GM12878 (cell line): ENCODE results near the gene PTPRJ. TPM values are rescaled to one million over a fixed set of nuclear protein-coding genes. Genes with fewer than 3 reads are reported as not detected.
"Not testable (repeated sequence)": the region's sequence is repeated elsewhere in the genome, so short reads cannot be mapped to it uniquely, and the experiment has no call there.

Experiments
- ATAC-seq: fragments of 200-7000 bp; cut with Tn5 transposase; 3 replicates; pipeline ENCODE4 v1.9.1; 2020; ENCODE audit warnings: mild to moderate bottlenecking, moderate library complexity
- BruUV-seq: library from RNA; stranded (reverse); fragments of 400-500 nt; replicated peaks from 2 replicates; lab custom pipeline; 2021; lab: Mats Ljungman, UMichigan
- CTCF ChIA-PET: fragments of 300-600 bp; sonication (Branson Sonifier 250); formaldehyde crosslinking; extraction: SDS; loops from one replicate; lab custom pipeline; 2021; ENCODE audit warnings: inconsistent platforms; lab: Yijun Ruan, JAX
- POLR2A ChIA-PET: fragments of 350-600 bp; formaldehyde crosslinking; extraction: SDS; loops from one replicate; lab custom pipeline; 2021; ENCODE audit warnings: inconsistent platforms; lab: Charles Lee
- RAD21 ChIA-PET: fragments of 300-600 bp; sonication (Branson Sonifier 250); formaldehyde crosslinking; loops from one replicate; lab custom pipeline; 2023; ENCODE audit warnings: antibody characterized with exemption; ENCODE audit not compliant: unreplicated experiment; lab: Charles Lee
- SMC1A ChIA-PET: fragments of 300-600 bp; sonication (Branson Sonifier 250); formaldehyde crosslinking; loops from one replicate; lab custom pipeline; 2023; ENCODE audit not compliant: unreplicated experiment, uncharacterized antibody; lab: Charles Lee
- DNase-seq: peaks from one replicate; pipeline ENCODE4 v3.0.0-alpha.2; 2011; ENCODE audit warnings: low read depth, low spot score
- FAIRE-seq: peaks from 3 replicates; lab custom pipeline; 2011; peaks lifted over from hg19 to GRCh38; lab: Jason Lieb, UNC
- H2AFZ ChIP-seq: 2 replicates; pipeline ENCODE4 v1.6.0; 2011; ENCODE audit warnings: low read depth, low read length, control low read depth; ENCODE audit not compliant: control insufficient read depth
- H3K27ac ChIP-seq: 2 replicates; pipeline ENCODE4 v1.5.1; 2011; ENCODE audit warnings: control low read depth; ENCODE audit not compliant: control insufficient read depth, insufficient read depth
- H3K27me3 ChIP-seq, 2 experiments: replicated peaks in 1 of 2; 2 replicates each; pipeline versions ENCODE4 v1.6.0 to v1.6.1; 2011; ENCODE audit warnings: low read length in 1 of 2; ENCODE audit not compliant: control insufficient read depth in 2 of 2, insufficient read depth in 2 of 2
- H3K36me3 ChIP-seq, 2 experiments: 2 replicates each; pipeline ENCODE4 v1.5.1; 2011; ENCODE audit warnings: low read length in 1 of 2; ENCODE audit not compliant: control insufficient read depth in 2 of 2, insufficient read depth in 2 of 2
- H3K4me1 ChIP-seq: 2 replicates; pipeline ENCODE4 v1.6.1; 2011; ENCODE audit warnings: mild to moderate bottlenecking, low read length, moderate library complexity, mixed read lengths; ENCODE audit not compliant: control insufficient read depth, insufficient read depth
- H3K4me2 ChIP-seq: 2 replicates; pipeline ENCODE4 v1.6.0; 2011; ENCODE audit warnings: control low read depth; ENCODE audit not compliant: control insufficient read depth, insufficient read depth
- H3K4me3 ChIP-seq: fragments of 200-600 bp; sonication (generic); 2 replicates; pipeline ENCODE4 v1.5.1; 2016
- H3K79me2 ChIP-seq: 2 replicates; pipeline ENCODE4 v1.6.0; 2011; ENCODE audit warnings: low read length; ENCODE audit not compliant: control insufficient read depth, insufficient read depth
- H3K9ac ChIP-seq: 2 replicates; pipeline ENCODE4 v1.8.0; 2011; ENCODE audit warnings: low read length, control low read depth, mixed read lengths; ENCODE audit not compliant: control insufficient read depth, insufficient read depth
- H3K9me3 ChIP-seq: replicated peaks from 3 replicates; pipeline ENCODE4 v1.5.1; 2011; ENCODE audit warnings: mild to moderate bottlenecking, low read length; ENCODE audit not compliant: control insufficient read depth, insufficient read depth
- H4K20me1 ChIP-seq: 2 replicates; pipeline ENCODE4 v1.6.0; 2011; ENCODE audit not compliant: control insufficient read depth, insufficient read depth
- BRCA1 ChIP-seq: IDR thresholded peaks from 2 replicates; pipeline ENCODE4 v1.6.1; 2011; ENCODE audit warnings: low read depth, low read length, improper control_type of control experiment
- IRF4 ChIP-seq: IDR thresholded peaks from 2 replicates; pipeline ENCODE4 v1.6.1; 2011; ENCODE audit warnings: low read depth, low read length
- WGBS: methylation state at CpG from one replicate; pipeline ENCODE4 v1.1.6; 2016; ENCODE audit warnings: low lambda C conversion rate; ENCODE audit not compliant: insufficient replicate concordance, insufficient coverage; ENCODE audit errors: missing lambda C conversion rate; 5-methylcytosine and 5-hydroxymethylcytosine counted together
- in situ Hi-C: fragments of 300-500 bp; cut with MboI; formaldehyde crosslinking; loops from 9 replicates; pipeline ENCODE4 v1.14.3; 2018; ENCODE audit warnings: mixed read lengths
- intact Hi-C: fragments of 100-400 bp; cut with micrococcal nuclease; formaldehyde crosslinking; loops from one replicate; pipeline ENCODE4 v1.14.2; 2022; ENCODE audit not compliant: unreplicated experiment
- polyA plus RNA-seq, 11 experiments: library from polyadenylated mRNA; depleted of rRNA in 4 of 11; unstranded in 6 of 11; stranded (reverse) in 5 of 11; fragments of >200 nt; fragmentation: Nextera tagmentation in 4 of 11; fragmentation: Illumina TruSeq in 1 of 11; extraction: Ambion mirVana in 4 of 11; extraction: Trizol in 1 of 11; gene quantifications; 1 replicate in 1 of 11; 2 replicates in 10 of 11; pipeline versions ENCODE4 v1.2.1 to v1.2.3, GENCODE V29; 2011 to 2016; ENCODE audit warnings: inconsistent platforms in 2 of 11, missing spikeins in 2 of 11, low read depth in 1 of 11
- total RNA-seq, 4 experiments: library from RNA; depleted of rRNA in 3 of 4; stranded (reverse); fragments of >200 nt in 3 of 4; fragmentation: Illumina TruSeq in 1 of 4; extraction: Trizol in 1 of 4; gene quantifications; 2 replicates each; pipeline versions ENCODE4 v1.2.1 to v1.2.3, GENCODE V29; 2013 to 2021
- TF ChIP-seq, protein P1 (sequence below): fragments of 450-650 bp; IDR thresholded peaks from 2 replicates; pipeline ENCODE4 v1.6.1; 2017; ENCODE audit warnings: antibody characterized with exemption, mild to moderate bottlenecking, moderate library complexity

The PTPRJ gene
- total and polyA plus RNA-seq, 10 of the 15 experiments (the other 5 are each of a cell fraction or from before 2014, with no cell fraction given): 0.22 to 22.4 (median 7.4) TPM

DNA sequence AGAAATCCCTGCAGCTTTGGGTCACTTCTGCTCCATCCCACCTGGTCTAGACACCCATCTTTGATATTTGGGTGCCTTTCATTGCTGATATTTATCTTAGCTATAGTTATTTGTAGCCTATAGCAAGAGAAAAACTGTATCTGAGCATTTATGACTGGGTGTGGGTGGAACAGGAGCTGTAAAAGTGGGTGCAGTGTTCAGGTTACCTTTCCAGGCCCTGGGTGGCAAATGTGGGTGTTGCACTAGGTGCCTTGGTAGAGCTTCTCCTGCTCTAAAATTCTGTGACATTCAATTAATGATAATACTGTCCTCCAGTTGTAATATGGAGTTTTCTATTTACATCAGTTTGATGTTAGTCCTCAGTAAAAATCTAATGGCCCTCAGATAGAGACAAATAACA lies 157.9 kb downstream of the PTPRJ start (continued):
- TF ChIP-seq, protein P1, sequence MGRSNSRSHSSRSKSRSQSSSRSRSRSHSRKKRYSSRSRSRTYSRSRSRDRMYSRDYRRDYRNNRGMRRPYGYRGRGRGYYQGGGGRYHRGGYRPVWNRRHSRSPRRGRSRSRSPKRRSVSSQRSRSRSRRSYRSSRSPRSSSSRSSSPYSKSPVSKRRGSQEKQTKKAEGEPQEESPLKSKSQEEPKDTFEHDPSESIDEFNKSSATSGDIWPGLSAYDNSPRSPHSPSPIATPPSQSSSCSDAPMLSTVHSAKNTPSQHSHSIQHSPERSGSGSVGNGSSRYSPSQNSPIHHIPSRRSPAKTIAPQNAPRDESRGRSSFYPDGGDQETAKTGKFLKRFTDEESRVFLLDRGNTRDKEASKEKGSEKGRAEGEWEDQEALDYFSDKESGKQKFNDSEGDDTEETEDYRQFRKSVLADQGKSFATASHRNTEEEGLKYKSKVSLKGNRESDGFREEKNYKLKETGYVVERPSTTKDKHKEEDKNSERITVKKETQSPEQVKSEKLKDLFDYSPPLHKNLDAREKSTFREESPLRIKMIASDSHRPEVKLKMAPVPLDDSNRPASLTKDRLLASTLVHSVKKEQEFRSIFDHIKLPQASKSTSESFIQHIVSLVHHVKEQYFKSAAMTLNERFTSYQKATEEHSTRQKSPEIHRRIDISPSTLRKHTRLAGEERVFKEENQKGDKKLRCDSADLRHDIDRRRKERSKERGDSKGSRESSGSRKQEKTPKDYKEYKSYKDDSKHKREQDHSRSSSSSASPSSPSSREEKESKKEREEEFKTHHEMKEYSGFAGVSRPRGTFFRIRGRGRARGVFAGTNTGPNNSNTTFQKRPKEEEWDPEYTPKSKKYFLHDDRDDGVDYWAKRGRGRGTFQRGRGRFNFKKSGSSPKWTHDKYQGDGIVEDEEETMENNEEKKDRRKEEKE: no peak
- TF ChIP-seq BRCA1: no peak
- no peak for TF ChIP-seq IRF4

DNA sequence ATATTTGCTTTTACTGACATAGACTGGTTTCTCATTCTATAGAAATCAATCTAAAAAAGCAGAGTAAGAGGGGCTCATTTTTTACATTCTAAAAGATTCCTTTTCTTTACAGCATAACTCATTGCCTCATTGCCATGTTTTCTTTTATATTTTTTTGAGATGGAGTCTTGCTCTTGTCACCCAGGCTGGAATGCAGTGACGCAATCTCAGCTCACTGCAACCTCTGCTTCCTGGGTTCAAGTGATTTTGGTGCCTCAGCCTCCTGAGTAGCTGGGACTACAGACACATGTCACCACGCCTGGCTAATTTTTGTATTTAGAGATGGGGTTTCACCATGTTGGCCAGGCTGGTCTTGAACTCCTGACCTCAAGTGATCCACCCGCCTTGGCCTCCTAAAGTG lies 159.5 kb downstream of the PTPRJ start:
- H2AFZ ChIP-seq, POLR2A ChIA-PET, ATAC-seq, H3K36me3 ChIP-seq, FAIRE-seq, BruUV-seq, H3K9ac ChIP-seq, H3K4me2 ChIP-seq, RAD21 ChIA-PET, H3K9me3 ChIP-seq, CTCF ChIA-PET, H3K79me2 ChIP-seq, SMC1A ChIA-PET, H4K20me1 ChIP-seq, H3K4me1 ChIP-seq, H3K27ac ChIP-seq, H3K27me3 ChIP-seq, DNase-seq, H3K4me3 ChIP-seq, in situ Hi-C loops, intact Hi-C loops: not testable (repeated sequence)
- WGBS: 37% methylated on average over 3 of the region's 3 CpGs
